ENCODE data around the gene FES.

FES gene

DNA sequence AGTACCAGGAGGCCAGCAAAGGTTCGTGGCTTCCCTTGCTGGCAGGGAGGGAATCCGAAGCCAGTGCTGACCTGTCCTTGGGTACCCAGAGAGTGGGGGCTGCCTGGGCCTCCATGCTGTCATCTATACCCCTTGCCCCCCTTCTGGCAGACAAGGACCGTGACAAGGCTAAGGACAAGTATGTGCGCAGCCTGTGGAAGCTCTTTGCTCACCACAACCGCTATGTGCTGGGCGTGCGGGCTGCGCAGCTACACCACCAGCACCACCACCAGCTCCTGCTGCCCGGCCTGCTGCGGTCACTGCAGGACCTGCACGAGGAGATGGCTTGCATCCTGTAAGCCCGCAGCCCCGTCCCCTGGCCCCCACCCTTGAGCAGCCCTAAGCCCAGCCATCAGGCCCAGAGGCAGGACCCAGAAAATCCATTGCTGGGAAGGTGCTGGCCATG is 2.8 kb downstream of the FES start:
- DNase-seq (ENCODE audit: extremely low spot score): no peak
- TF ChIP-seq SUZ12 (IDR thresholded peaks at IDR 0.05) (no peak), LEF1 (IDR thresholded peaks at IDR 0.05; ENCODE audit: borderline replicate concordance) (no peak), ARNT (IDR thresholded peaks at IDR 0.05) (no peak), FOXM1 (IDR thresholded peaks at IDR 0.05; ENCODE audit: borderline replicate concordance) (no peak), BHLHE40 (IDR thresholded peaks at IDR 0.05; ENCODE audit: borderline replicate concordance) (no peak)
- TF ChIP-seq, protein P1, sequence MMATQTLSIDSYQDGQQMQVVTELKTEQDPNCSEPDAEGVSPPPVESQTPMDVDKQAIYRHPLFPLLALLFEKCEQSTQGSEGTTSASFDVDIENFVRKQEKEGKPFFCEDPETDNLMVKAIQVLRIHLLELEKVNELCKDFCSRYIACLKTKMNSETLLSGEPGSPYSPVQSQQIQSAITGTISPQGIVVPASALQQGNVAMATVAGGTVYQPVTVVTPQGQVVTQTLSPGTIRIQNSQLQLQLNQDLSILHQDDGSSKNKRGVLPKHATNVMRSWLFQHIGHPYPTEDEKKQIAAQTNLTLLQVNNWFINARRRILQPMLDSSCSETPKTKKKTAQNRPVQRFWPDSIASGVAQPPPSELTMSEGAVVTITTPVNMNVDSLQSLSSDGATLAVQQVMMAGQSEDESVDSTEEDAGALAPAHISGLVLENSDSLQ (IDR thresholded peaks at IDR 0.05): no peak
- ChIA-PET POLR2A (interaction anchor here (1.0 to 1.5 kb wide), 2 partner anchors 15 to 16 kb away, joined by 3 to 4 read pairs; no protein-coding TSS in a partner anchor), CTCF (interaction anchor here (1.0 to 1.6 kb wide), 4 partner anchors 16 to 239 kb away, joined by 3 to 14 read pairs (median 6); partner anchors contain the start of gene MAN2A2)

DNA sequence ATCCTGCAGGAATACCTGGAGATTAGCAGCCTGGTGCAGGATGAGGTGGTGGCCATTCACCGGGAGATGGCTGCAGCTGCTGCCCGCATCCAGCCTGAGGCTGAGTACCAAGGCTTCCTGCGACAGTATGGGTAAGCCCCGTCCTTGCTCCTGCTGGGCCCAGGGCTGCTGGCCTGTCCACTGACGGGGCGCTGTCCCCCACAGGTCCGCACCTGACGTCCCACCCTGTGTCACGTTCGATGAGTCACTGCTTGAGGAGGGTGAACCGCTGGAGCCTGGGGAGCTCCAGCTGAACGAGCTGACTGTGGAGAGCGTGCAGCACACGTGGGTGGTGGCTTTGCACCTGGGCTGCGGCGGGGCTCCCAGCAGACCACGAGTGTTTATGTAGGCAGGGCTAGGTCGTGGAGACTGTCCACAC is 5.0 kb downstream of the FES start:
- POLR2A ChIA-PET: interaction anchor here (1.0 to 1.8 kb wide), 2 partner anchors 12 to 14 kb away, joined by 4 to 5 read pairs; partner anchors contain the start of gene MAN2A2
- TF ChIP-seq SUZ12 (IDR thresholded peaks at IDR 0.05) (no peak), FOXM1 (IDR thresholded peaks at IDR 0.05; ENCODE audit: borderline replicate concordance) (no peak), FOXK2 (IDR thresholded peaks at IDR 0.05) (no peak), HDGF (IDR thresholded peaks at IDR 0.05; ENCODE audit: borderline replicate concordance) (no peak), SP1 (IDR thresholded peaks at IDR 0.05) (no peak), FOXA1 (IDR thresholded peaks at IDR 0.05) (no peak)
- TF ChIP-seq, protein P1 (IDR thresholded peaks at IDR 0.05): no peak
- no peak for DNase-seq (ENCODE audit: extremely low spot score)
- CTCF ChIA-PET: interaction anchor here (0.6 to 1.9 kb wide), 3 partner anchors 12 to 287 kb away, joined by 3 to 6 read pairs (median 3); no protein-coding TSS in a partner anchor

DNA sequence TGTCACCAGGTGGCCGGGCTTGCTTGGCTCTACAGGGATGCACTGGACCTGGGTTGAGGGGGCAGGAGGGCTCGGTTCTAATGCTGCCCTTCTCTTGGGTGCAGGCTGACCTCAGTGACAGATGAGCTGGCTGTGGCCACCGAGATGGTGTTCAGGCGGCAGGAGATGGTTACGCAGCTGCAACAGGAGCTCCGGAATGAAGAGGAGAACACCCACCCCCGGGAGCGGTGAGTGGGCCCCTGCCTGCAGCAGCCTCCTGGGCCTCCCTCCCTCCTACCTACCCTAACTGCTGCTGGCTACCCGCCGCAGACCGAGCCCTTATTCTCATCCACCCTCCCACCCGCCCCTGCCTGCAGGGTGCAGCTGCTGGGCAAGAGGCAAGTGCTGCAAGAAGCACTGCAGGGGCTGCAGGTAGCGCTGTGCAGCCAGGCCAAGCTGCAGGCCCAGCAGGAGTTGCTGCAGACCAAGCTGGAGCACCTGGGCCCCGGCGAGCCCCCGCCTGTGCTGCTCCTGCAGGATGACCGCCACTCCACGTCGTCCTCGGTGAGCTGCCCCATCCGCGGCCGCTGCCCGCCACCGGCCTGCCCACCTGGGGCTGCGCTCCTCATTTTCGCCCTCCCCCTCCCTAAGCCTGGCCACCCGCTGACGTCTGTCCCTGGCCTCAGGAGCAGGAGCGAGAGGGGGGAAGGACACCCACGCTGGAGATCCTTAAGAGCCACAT is 5.6 kb downstream of the FES start:
- TF ChIP-seq SP1 (IDR thresholded peaks at IDR 0.05): no peak
- ChIA-PET POLR2A (interaction anchor here (1.0 to 1.8 kb wide), 2 partner anchors 12 to 14 kb away, joined by 3 to 5 read pairs; no protein-coding TSS in a partner anchor), CTCF (interaction anchor here (0.6 to 1.9 kb wide), 2 partner anchors 12 to 43 kb away, joined by 3 to 6 read pairs; no protein-coding TSS in a partner anchor)
- no peak for DNase-seq (ENCODE audit: extremely low spot score)

DNA sequence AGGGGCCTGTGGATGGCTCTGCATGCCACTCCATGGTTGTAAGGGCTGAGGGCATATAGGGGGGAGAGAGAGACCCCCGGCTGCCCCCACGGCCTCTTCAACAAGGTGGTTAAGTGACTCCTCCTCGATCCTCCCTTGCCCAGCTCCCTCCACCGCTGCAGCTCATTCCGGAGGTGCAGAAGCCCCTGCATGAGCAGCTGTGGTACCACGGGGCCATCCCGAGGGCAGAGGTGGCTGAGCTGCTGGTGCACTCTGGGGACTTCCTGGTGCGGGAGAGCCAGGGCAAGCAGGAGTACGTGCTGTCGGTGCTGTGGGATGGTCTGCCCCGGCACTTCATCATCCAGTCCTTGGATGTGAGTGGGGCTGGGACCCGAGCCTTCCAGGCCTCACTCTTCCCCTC is 6.5 kb downstream of the FES start:
- no peak for DNase-seq (ENCODE audit: extremely low spot score)
- ChIA-PET CTCF (no interaction called here), POLR2A (interaction anchor here (1.0 kb wide), 1 partner anchor 13 kb away, joined by 3 read pairs; no protein-coding TSS in a partner anchor)
- TF ChIP-seq ZNF384 (IDR thresholded peaks at IDR 0.05): no peak
- TF ChIP-seq LEF1 (IDR thresholded peaks at IDR 0.05; ENCODE audit: borderline replicate concordance): no peak
- no peak for TF ChIP-seq BHLHE40 (IDR thresholded peaks at IDR 0.05; ENCODE audit: borderline replicate concordance)
- TF ChIP-seq SP1 (IDR thresholded peaks at IDR 0.05): no peak

DNA sequence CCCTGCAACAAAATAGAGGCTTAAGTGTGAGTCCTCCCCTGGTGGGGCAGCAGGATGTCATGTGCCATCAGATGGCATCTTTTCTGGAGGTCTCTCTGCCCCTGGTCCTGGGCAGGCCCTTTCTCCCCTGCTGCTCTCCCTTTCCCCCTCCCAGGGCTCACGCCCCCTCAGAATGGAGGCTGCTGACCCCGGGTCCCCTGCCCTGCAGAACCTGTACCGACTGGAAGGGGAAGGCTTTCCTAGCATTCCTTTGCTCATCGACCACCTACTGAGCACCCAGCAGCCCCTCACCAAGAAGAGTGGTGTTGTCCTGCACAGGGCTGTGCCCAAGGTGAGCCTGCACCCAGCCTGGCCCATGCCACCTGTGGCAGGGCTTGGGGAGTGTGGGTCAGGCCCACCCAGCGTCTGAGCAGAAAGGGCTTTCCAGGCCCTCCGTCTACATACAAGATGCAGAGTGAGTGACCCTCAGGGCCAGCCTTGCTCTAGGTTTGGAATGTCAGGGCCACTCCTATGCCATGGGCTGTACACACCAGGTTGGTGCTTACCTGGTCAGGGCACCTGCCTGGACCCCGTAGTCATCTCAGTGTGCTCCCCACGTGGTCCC is 7.1 kb downstream of the FES start:
- DNase-seq (ENCODE audit: extremely low spot score): no peak
- ChIA-PET POLR2A (no interaction called here), CTCF (no interaction called here)
- TF ChIP-seq FOXM1 (IDR thresholded peaks at IDR 0.05; ENCODE audit: borderline replicate concordance) (no peak), ELF4 (IDR thresholded peaks at IDR 0.05) (no peak), L3MBTL2 (conservative IDR thresholded peaks at IDR 0.05) (no peak), FOXA1 (IDR thresholded peaks at IDR 0.05) (no peak), SP1 (IDR thresholded peaks at IDR 0.05) (no peak), TARDBP (IDR thresholded peaks at IDR 0.05) (no peak), ARNT (IDR thresholded peaks at IDR 0.05) (no peak), BHLHE40 (IDR thresholded peaks at IDR 0.05; ENCODE audit: borderline replicate concordance) (no peak)

DNA sequence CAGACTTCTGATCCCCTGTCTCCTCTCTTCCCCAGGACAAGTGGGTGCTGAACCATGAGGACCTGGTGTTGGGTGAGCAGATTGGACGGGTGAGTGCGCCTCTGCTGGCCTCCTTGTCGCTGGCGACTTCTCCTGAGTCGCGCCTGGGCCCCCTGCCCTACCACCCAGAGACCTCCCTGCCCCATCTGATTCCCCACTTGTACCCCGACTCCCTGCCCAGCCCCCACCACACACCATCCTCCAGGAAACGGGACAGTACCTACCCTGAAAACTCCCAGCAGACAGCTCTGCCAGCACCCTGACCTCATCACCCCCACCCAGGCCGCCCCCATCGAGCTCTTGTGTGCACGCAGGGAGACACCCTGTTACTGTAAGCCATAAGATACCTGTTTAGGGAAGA is 7.7 kb downstream of the FES start:
- POLR2A ChIA-PET: no interaction called here
- DNase-seq (ENCODE audit: extremely low spot score): no peak
- CTCF ChIA-PET: no interaction called here
- no peak for TF ChIP-seq ARNT (IDR thresholded peaks at IDR 0.05)
- TF ChIP-seq SUZ12 (IDR thresholded peaks at IDR 0.05): no peak
- TF ChIP-seq NFRKB (IDR thresholded peaks at IDR 0.05): no peak
- no peak for TF ChIP-seq TARDBP (IDR thresholded peaks at IDR 0.05)
- TF ChIP-seq LEF1 (IDR thresholded peaks at IDR 0.05; ENCODE audit: borderline replicate concordance): no peak
- no peak for TF ChIP-seq FOXM1 (IDR thresholded peaks at IDR 0.05; ENCODE audit: borderline replicate concordance)
- TF ChIP-seq BHLHE40 (IDR thresholded peaks at IDR 0.05; ENCODE audit: borderline replicate concordance): no peak
- TF ChIP-seq CTBP1 (IDR thresholded peaks at IDR 0.05; ENCODE audit: borderline replicate concordance): no peak
- TF ChIP-seq L3MBTL2 (conservative IDR thresholded peaks at IDR 0.05): no peak
- no peak for TF ChIP-seq ELF4 (IDR thresholded peaks at IDR 0.05)
- no peak for TF ChIP-seq HDGF (IDR thresholded peaks at IDR 0.05; ENCODE audit: borderline replicate concordance)

DNA sequence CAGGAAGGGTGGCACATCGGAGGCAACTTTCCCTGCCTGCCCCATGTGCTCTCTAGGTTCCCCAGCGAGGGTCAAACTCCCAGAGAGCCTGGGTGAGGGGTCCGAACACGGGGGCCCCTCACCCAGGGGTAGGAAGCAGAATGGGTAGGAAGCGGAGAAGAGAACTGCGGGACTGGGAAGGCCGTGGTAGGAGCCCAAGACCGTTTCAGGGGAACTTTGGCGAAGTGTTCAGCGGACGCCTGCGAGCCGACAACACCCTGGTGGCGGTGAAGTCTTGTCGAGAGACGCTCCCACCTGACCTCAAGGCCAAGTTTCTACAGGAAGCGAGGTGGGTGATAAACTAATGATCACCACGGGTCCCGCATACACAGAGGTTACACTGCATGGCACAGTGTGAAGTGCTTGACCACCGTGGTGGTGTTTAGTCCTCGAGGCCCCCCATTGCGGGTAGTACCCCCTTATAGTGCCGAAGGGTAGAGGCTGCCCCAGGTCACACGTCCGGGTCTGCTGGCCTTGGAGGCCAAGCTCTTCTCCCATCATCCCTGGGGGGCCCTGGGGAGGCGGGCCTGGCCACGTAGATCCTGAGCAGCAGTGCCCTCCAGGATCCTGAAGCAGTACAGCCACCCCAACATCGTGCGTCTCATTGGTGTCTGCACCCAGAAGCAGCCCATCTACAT is 8.3 kb downstream of the FES start:
- TF ChIP-seq FOXM1 (IDR thresholded peaks at IDR 0.05; ENCODE audit: borderline replicate concordance) (no peak), HDGF (IDR thresholded peaks at IDR 0.05; ENCODE audit: borderline replicate concordance) (no peak), SUZ12 (IDR thresholded peaks at IDR 0.05) (no peak), FOXK2 (IDR thresholded peaks at IDR 0.05) (no peak), NFRKB (IDR thresholded peaks at IDR 0.05) (no peak), ZNF384 (IDR thresholded peaks at IDR 0.05) (no peak), CTBP1 (IDR thresholded peaks at IDR 0.05; ENCODE audit: borderline replicate concordance) (no peak), SP1 (IDR thresholded peaks at IDR 0.05) (no peak), L3MBTL2 (conservative IDR thresholded peaks at IDR 0.05) (no peak), FOXA1 (IDR thresholded peaks at IDR 0.05) (no peak), BHLHE40 (IDR thresholded peaks at IDR 0.05; ENCODE audit: borderline replicate concordance) (no peak), LEF1 (IDR thresholded peaks at IDR 0.05; ENCODE audit: borderline replicate concordance) (no peak), TARDBP (IDR thresholded peaks at IDR 0.05) (no peak), ARNT (IDR thresholded peaks at IDR 0.05) (no peak)
- no peak for DNase-seq (ENCODE audit: extremely low spot score)
- ChIA-PET CTCF (interaction anchor here (1.4 kb wide), 1 partner anchor 39 kb away, joined by 7 read pairs; no protein-coding TSS in a partner anchor), POLR2A (interaction anchor here (0.8 to 1.9 kb wide), 3 partner anchors 10 to 42 kb away, joined by 3 to 12 read pairs (median 3); partner anchors contain the start of genes MAN2A2 and UNC45A)

Measured in HEK293T (cell line).